GM19025 (cell line): ENCODE results near the gene UMPS.

Experiments used
- ATAC-seq: cut with Tn5 transposase; IDR thresholded peaks from one replicate; pipeline ENCODE4 v1.9.1; 2021; ENCODE audit warnings: mild to moderate bottlenecking, low read depth, moderate library complexity; ENCODE audit not compliant: unreplicated experiment

UMPS gene

GRCh38 chr3:124761935-124762660 lies 31.8 kb downstream of the UMPS start:
- no peak for ATAC-seq

GRCh38 chr3:124762661-124763011 lies 32.4 kb downstream of the UMPS start:
- ATAC-seq: no peak

- no peak for ATAC-seq
Measured at GRCh38 chr3:124763206-124763605, 33.0 kb downstream of the UMPS start.

- ATAC-seq: no peak
Measured at GRCh38 chr3:124763644-124764358, 33.5 kb downstream of the UMPS start.

- no peak for ATAC-seq
Measured at GRCh38 chr3:124764746-124765145, 34.5 kb downstream of the UMPS start.

GRCh38 chr3:124765197-124765840 lies 35.1 kb downstream of the UMPS start:
- ATAC-seq: no peak

- ATAC-seq: no peak
Measured at GRCh38 chr3:124766113-124767095, 36.2 kb downstream of the UMPS start.

GRCh38 chr3:124767264-124767663 lies 37.0 kb downstream of the UMPS start:
- ATAC-seq: no peak

- ATAC-seq: no peak
Measured at GRCh38 chr3:124767691-124768090, 37.4 kb downstream of the UMPS start.

GRCh38 chr3:124768812-124769211 lies 38.6 kb downstream of the UMPS start:
- ATAC-seq: no peak

- no peak for ATAC-seq
Measured at GRCh38 chr3:124769462-124769861, 39.2 kb downstream of the UMPS start.

- no peak for ATAC-seq
Measured at GRCh38 chr3:124770336-124771082, 40.3 kb downstream of the UMPS start.

- no peak for ATAC-seq
Measured at GRCh38 chr3:124771083-124771445, 40.8 kb downstream of the UMPS start.

- ATAC-seq: no peak
Measured at GRCh38 chr3:124772081-124772831, 42.0 kb downstream of the UMPS start.

GRCh38 chr3:124773351-124774326 lies 43.4 kb downstream of the UMPS start:
- no peak for ATAC-seq

- ATAC-seq: no peak
Measured at GRCh38 chr3:124774327-124774718, 44.1 kb downstream of the UMPS start.

GRCh38 chr3:124774841-124775402 lies 44.7 kb downstream of the UMPS start:
- no peak for ATAC-seq

- ATAC-seq: no peak
Measured at GRCh38 chr3:124775877-124776276, 45.6 kb downstream of the UMPS start.
